22Rv1 (cell line): ENCODE measurements around the gene CADM1.

Source experiments
- CTCF ChIP-seq: fragments of 450-650 bp; IDR thresholded peaks from 2 replicates; pipeline ENCODE4 v1.5.1; 2017; ENCODE audit warnings: mild to moderate bottlenecking
- ZFX ChIP-seq: fragments of 450-650 bp; IDR thresholded peaks from 2 replicates; pipeline ENCODE4 v1.6.1; 2017; ENCODE audit warnings: antibody characterized with exemption, borderline replicate concordance

DNA sequence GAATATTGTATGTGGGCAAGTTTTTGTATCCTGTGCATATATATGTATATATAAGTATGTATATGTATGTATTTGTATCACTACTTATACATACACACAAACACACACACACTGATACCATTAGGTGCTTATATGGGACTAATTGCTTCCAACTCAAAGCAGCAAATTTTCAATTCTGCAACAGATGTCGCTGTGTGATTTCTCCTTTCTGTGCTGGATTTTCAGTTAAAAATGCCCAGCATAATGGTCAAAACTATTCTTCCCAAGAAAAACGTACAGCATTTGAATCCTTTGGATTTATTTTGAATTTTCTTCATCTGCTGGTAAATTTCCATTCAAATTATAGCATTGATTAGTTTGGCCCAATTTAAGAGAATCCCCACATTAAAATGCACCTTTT lies 4.3 kb downstream of the CADM1 start:
- TF ChIP-seq CTCF (no peak), ZFX (no peak)
